OCI-LY7 (cell line): Measurements from ENCODE around the gene NLRP13. TPM values are rescaled to one million over a fixed set of nuclear protein-coding genes. Genes with fewer than 3 reads are reported as not detected.

Experiments used
- BruUV-seq: library from RNA; stranded (reverse); fragments of 400-500 nt; replicated peaks from 2 replicates; lab custom pipeline; 2021; lab: Mats Ljungman, UMichigan
- CTCF ChIA-PET: fragments of 300-600 bp; sonication (Branson Sonifier 250); formaldehyde crosslinking; loops from one replicate; lab custom pipeline; 2022; ENCODE audit warnings: antibody characterized with exemption; ENCODE audit not compliant: unreplicated experiment; lab: Charles Lee
- POLR2A ChIA-PET: fragments of 300-600 bp; sonication (Branson Sonifier 250); formaldehyde crosslinking; loops from one replicate; lab custom pipeline; 2022; ENCODE audit warnings: antibody characterized with exemption; lab: Charles Lee
- DNase-seq: peaks from one replicate; pipeline ENCODE4 v3.0.0-alpha.2; 2015; ENCODE audit warnings: low spot score
- H2AFZ ChIP-seq: fragments of 200-600 bp; sonication (generic), shearing (Covaris generic); 2 replicates; pipeline ENCODE4 v1.6.1; 2014; ENCODE audit warnings: mild to moderate bottlenecking, antibody characterized with exemption, low read length, moderate library complexity
- H3K27ac ChIP-seq: fragments of 200-600 bp; sonication (generic); 2 replicates; pipeline ENCODE4 v1.5.1; 2014; ENCODE audit warnings: mixed run types, low read depth, mild to moderate bottlenecking, moderate library complexity, low read length, inconsistent platforms; ENCODE audit not compliant: poor library complexity, severe bottlenecking
- H3K36me3 ChIP-seq: fragments of 200-600 bp; sonication (generic); 2 replicates; pipeline ENCODE4 v1.6.1; 2014; ENCODE audit warnings: mild to moderate bottlenecking, antibody characterized with exemption, low read length, moderate library complexity, mixed read lengths; ENCODE audit not compliant: insufficient read depth
- H3K4me1 ChIP-seq: fragments of 200-600 bp; sonication (generic); 2 replicates; pipeline ENCODE4 v1.5.1; 2014; ENCODE audit warnings: mild to moderate bottlenecking, low read length; ENCODE audit not compliant: insufficient read depth, poor library complexity, severe bottlenecking
- H3K4me2 ChIP-seq: fragments of 200-600 bp; sonication (generic); 2 replicates; pipeline ENCODE4 v1.6.1; 2014; ENCODE audit warnings: mild to moderate bottlenecking, low read length
- H3K4me3 ChIP-seq: fragments of 200-600 bp; sonication (generic); 2 replicates; pipeline ENCODE4 v1.5.1; 2014; ENCODE audit warnings: mild to moderate bottlenecking, low read depth, low read length; ENCODE audit not compliant: poor library complexity, severe bottlenecking
- H3K79me2 ChIP-seq: fragments of 200-600 bp; sonication (generic); 2 replicates; pipeline ENCODE4 v1.6.1; 2016; ENCODE audit warnings: low read depth, mild to moderate bottlenecking, low read length, moderate library complexity, mixed read lengths; ENCODE audit not compliant: insufficient read depth
- H3K9me2 ChIP-seq: fragments of 200-600 bp; sonication (generic); 2 replicates; pipeline ENCODE4 v1.6.1; 2016; ENCODE audit warnings: mild to moderate bottlenecking, low read length, mixed read lengths; ENCODE audit not compliant: insufficient read depth
- H3K9me3 ChIP-seq: fragments of 200-600 bp; sonication (generic); 2 replicates; pipeline ENCODE4 v1.6.1; 2014; ENCODE audit warnings: mild to moderate bottlenecking, mixed run types, low read length, mixed read lengths
- H4K20me1 ChIP-seq: fragments of 200-600 bp; sonication (generic); 2 replicates; pipeline ENCODE4 v1.6.1; 2014; ENCODE audit warnings: mild to moderate bottlenecking, antibody characterized with exemption, low read length, moderate library complexity, mixed read lengths; ENCODE audit not compliant: insufficient read depth
- CTCF ChIP-seq: fragments of 200-600 bp; sonication (generic); conservative IDR thresholded peaks from 2 replicates; pipeline ENCODE4 v1.5.1; 2014; ENCODE audit warnings: mild to moderate bottlenecking, antibody characterized with exemption, low read length, moderate library complexity, mixed read lengths
- EZH2phosphoT487 ChIP-seq: fragments of 200-600 bp; sonication (generic); IDR thresholded peaks from 2 replicates; pipeline ENCODE4 v1.6.1; 2018; ENCODE audit warnings: low read depth, borderline replicate concordance, mild to moderate bottlenecking, mixed run types, antibody characterized with exemption, low read length, moderate library complexity, mixed read lengths
- intact Hi-C: fragments of 100-400 bp; cut with micrococcal nuclease; formaldehyde crosslinking; loops from one replicate; pipeline ENCODE4 v1.10.0; 2022; ENCODE audit not compliant: unreplicated experiment
- total RNA-seq, 2 experiments: library from RNA; depleted of rRNA in 1 of 2; stranded (reverse); fragments of >200 nt in 1 of 2; shearing (Covaris generic) in 1 of 2; gene quantifications; 2 replicates each; pipeline ENCODE4 v1.2.3, GENCODE V29; 2014 to 2022

Gene NLRP13
- total RNA-seq, 2 experiments from 2014 or later: not detected

- Histone ChIP-seq H3K4me2 (no peak overlapping the region), H3K4me1 (no peaks in the 10 kb centered on the region), H2AFZ (no peak overlapping the region), H3K4me3 (no peak overlapping the region), H3K9me2 (no peaks in the 10 kb centered on the region), H3K27ac (no peak overlapping the region), H4K20me1 (no peaks in the 10 kb centered on the region), H3K79me2 (no peaks in the 10 kb centered on the region), H3K36me3 (no peaks in the 10 kb centered on the region), H3K9me3 (peaks cover 14% of the 10 kb centered on the region)
- ChIA-PET CTCF (no interaction called here), POLR2A (no interaction called here)
- TF ChIP-seq CTCF (no peak), EZH2phosphoT487 (no peak)
- BruUV-seq: no TSS peak
- intact Hi-C loops: no loop called here
- no peak for DNase-seq
Measured at GRCh38 chr19:55927991-55928390, 4.1 kb downstream of the NLRP13 start.

GRCh38 chr19:55923556-55923955, 8.6 kb downstream of the NLRP13 start:
- ChIA-PET CTCF (no interaction called here), POLR2A (no interaction called here)
- Histone ChIP-seq H4K20me1 (no peaks in the 10 kb centered on the region), H3K4me1 (no peaks in the 10 kb centered on the region), H3K9me3 (peaks cover 26% of the 10 kb centered on the region), H2AFZ (no peak overlapping the region), H3K4me3 (no peak overlapping the region), H3K27ac (no peak overlapping the region), H3K4me2 (no peak overlapping the region), H3K79me2 (no peaks in the 10 kb centered on the region), H3K9me2 (no peaks in the 10 kb centered on the region), H3K36me3 (no peaks in the 10 kb centered on the region)
- TF ChIP-seq EZH2phosphoT487 (no peak), CTCF (no peak)
- BruUV-seq: no TSS peak
- no peak for DNase-seq
- intact Hi-C loops: no loop called here

GRCh38 chr19:55913643-55914268, 18.4 kb downstream of the NLRP13 start:
- H4K20me1 ChIP-seq: no peaks in the 10 kb centered on the region
- peak; percentile 46 for DNase-seq
- CTCF ChIA-PET: no interaction called here
- POLR2A ChIA-PET: interaction anchor here (0.6 kb wide), 1 partner anchor 123 kb away, joined by 3 read pairs; no protein-coding TSS in a partner anchor
- H3K79me2 ChIP-seq: no peaks in the 10 kb centered on the region
- intact Hi-C loops: no loop called here
- H2AFZ ChIP-seq: no peak overlapping the region
- BruUV-seq: no TSS peak
- H3K4me1 ChIP-seq: no peaks in the 10 kb centered on the region
- H3K4me2 ChIP-seq: no peak overlapping the region
- H3K27ac ChIP-seq: no peak overlapping the region
- H3K9me2 ChIP-seq: no peaks in the 10 kb centered on the region
- H3K4me3 ChIP-seq: no peak overlapping the region
- peaks cover 7% of the 10 kb centered on the region for H3K9me3 ChIP-seq
- TF ChIP-seq EZH2phosphoT487 (no peak), CTCF (peak; percentile 81)
- H3K36me3 ChIP-seq: no peaks in the 10 kb centered on the region
